Measurements from ENCODE around the gene CNOT1.

Gene CNOT1

GRCh38 chr16:58503863-58504688 is 125.5 kb downstream of the CNOT1 start:
- in situ Hi-C loops (cut with MboI; ENCODE audit: low sequenced_read_pairs) = no loop called here

- in situ Hi-C loops (cut with MboI; ENCODE audit: low sequenced_read_pairs) = no loop called here
These were observed 126.3 kb downstream of the CNOT1 start for GRCh38 chr16:58503166-58503862.

GRCh38 chr16:58502217-58502921 is 127.3 kb downstream of the CNOT1 start:
- in situ Hi-C loops (cut with MboI; ENCODE audit: low sequenced_read_pairs) = no loop called here

- in situ Hi-C loops (cut with MboI; ENCODE audit: low sequenced_read_pairs) = no loop called here
These were observed 128.1 kb downstream of the CNOT1 start for GRCh38 chr16:58501242-58502131.

DNA sequence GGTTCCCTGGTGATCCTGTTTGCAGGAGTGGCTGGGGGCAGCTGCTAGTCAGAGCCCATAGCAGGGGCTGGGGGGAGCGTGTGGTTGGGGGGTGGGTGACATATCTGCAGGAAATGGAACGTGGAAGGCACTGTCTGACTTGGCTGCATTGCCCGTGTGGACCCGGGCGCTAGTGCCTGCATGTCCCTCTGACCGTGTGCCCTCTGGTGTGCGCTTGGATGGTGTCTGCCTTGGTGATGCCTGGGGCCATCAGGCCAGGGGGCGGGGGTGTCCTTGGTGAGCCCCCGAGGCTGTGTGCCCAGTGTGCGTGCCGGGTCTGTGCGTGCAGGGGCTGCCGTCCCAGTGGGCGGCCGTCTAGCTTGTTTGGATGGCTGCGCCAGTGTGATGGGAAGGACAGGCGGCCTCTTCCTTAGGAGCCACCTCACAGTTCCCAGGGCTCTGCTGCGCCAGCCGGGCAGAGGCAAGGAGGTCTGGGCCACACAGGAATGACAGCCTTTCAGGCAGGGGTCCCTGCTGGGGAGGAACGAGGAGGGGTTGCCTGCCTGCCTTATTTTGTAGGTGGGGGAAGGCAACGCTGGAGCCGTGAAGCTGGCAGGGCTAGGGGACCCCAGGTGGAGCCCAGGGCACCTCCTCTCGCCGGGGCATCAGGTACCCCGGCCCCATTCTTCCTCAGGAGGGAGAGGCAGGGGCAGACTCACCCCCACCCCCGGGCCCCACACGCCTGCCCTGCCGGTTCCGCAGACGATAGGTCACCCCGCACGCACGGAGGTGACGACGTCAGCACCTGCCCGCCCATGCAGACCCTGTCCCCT is 129.0 kb downstream of the CNOT1 start:
- in situ Hi-C loops (cut with MboI; ENCODE audit: low sequenced_read_pairs) = no loop called here

- in situ Hi-C loops (cut with MboI; ENCODE audit: low sequenced_read_pairs) = no loop called here
These were observed 129.8 kb downstream of the CNOT1 start, which contains the start of gene NDRG4 for GRCh38 chr16:58499615-58500351. TSS of gene NDRG4 (plus strand) at chr16:58500143. CDS start at chr16:58500249, 106 bp downstream.

DNA sequence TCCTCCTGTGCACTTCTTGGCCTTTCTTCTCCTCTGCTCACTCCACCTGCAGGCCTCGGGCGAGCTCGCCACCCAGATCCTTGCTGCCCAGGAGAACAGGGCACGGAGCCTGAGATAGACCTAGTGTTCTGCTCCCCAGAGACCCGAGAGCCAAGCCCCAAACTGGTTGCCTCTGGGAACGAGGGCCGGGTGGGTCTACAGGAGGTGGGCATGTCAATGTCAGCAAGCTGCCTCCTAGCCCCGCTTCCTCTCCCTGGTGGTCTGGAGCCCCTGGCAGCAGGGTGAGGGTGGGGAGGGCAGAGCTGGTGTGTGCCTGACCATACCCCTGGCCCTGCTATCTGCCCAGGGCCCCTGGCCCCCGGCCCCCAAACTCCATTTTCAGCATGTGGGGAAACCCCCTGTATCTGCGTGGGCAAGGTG is 130.5 kb downstream of the CNOT1 start:
- in situ Hi-C loops (cut with MboI; ENCODE audit: low sequenced_read_pairs) = no loop called here

DNA sequence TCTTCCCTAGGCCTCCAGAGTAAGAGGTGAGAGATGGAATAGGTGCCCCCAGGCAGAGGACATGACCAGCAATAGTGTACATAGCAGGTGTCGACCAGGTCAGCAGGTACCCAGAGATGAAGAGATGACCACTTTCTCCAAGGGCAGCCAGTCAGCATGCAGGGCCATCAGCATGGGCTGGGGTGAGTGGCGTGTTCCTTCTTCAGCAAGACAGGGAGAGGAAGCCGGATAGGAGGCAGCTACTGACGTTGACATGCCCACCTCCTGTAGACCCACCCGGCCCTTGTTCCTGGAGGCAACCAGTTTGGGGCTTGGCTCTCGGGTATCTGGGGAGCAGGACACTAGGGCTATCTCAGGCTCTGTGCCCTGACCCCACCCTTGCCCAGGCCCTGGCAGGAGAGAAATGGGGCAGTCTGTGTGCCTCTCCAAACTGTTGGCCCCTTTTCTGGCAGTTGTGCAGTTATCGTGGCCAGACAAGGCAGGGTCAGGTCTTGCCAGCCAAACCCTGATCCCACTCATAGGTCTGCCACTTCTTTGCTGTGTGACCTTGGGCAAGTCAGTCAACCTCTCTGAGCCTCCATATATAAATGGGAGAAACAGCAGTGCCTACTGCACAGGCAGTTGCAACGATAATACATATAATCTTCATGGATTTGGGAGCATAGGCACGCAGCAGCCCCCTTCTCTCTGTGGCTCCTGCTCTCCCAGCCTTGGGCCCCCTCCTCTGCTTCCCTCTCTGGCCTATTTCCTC is 131.1 kb downstream of the CNOT1 start:
- in situ Hi-C loops (cut with MboI; ENCODE audit: low sequenced_read_pairs) = no loop called here

GRCh38 chr16:58497935-58498334 is 131.7 kb downstream of the CNOT1 start:
- in situ Hi-C loops (cut with MboI; ENCODE audit: low sequenced_read_pairs) = no loop called here

DNA sequence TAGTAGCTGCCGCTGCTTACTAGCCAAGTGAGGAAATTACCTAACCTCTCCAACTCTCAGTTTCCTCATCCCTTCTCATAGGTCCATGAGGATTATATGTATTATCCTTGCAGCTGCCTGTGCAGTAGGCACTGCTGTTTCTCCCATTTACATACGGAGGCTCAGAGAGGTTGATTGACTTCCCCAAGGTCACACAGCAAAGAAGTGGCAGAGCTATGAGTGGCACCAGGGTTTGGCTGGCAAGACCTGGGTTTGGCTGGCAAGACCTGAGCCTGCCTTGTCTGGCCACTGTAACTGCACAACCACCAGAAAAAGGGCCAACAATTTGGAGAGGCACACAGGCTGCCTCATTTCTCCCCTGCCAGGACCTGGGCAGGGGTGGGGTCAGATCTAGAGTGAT is 132.2 kb downstream of the CNOT1 start:
- in situ Hi-C loops (cut with MboI; ENCODE audit: low sequenced_read_pairs) = no loop called here

DNA sequence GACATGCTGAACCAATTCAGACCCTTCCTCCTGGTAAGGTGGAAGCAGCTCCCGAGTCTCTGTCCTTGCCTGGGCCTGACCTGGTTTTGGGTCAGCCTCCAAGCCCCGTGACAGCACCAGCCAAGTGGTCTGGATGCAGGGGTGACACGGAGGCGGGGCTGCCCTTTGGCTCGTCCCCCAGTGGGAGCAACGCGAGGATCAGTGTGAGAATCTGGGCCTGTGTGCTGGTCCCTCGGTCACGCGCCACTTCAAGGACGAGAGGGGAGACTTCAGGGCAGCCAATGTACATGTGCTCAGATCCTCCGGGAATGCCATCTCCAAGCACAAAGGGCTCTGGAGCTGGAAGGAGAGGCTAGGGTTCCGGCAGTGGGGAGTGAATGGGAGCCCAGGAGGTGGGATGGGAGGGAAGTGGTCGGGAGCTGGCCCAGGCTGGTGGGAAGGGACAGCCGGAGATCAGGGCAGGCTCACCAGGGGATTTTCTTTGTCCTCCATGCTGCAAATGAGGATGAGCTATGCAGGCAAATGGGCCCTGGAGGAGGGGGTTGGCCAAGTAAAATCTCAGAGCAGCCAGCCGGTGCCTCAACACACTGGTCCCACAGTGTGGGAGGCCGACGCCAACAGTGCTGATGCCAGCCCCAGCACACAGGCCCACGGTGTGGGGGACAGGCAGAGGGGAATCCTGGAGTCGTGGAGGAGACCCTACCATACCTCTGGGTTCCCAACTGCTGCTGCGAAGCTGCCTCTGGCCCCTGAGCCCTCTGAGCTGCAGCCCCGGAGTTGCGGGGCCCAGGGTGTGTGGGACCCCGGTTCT is 133.9 kb downstream of the CNOT1 start:
- in situ Hi-C loops (cut with MboI; ENCODE audit: low sequenced_read_pairs) = no loop called here

DNA sequence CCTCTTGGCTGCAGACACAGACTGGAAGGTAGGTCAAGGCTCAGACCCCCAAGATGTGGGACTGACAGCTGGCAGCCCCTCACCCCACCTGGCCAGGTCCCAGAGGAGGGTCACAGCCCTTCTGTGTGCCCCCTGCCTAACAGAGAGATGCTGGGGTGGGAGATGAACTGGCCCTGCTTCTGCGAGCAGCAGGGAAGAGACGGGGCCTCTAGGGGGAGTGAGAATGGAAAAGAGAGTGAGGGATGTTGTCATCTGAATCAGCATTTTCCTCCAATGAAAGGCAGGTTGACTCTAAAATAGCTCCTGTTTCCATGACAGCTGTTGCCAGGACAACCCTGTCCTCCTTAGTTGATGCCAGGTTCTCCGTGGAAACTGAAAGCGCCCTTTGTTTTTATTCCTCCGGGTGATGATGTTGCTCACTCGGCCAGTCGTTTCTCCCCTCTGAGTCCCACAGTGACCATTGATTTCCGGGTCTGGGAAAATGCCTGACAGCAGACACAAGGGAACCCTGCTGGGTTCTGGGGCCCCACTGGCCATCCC is 134.6 kb downstream of the CNOT1 start:
- in situ Hi-C loops (cut with MboI; ENCODE audit: low sequenced_read_pairs) = loop anchor here (5.0 kb wide), 1 partner anchor 163 kb away; no protein-coding TSS in a partner anchor

DNA sequence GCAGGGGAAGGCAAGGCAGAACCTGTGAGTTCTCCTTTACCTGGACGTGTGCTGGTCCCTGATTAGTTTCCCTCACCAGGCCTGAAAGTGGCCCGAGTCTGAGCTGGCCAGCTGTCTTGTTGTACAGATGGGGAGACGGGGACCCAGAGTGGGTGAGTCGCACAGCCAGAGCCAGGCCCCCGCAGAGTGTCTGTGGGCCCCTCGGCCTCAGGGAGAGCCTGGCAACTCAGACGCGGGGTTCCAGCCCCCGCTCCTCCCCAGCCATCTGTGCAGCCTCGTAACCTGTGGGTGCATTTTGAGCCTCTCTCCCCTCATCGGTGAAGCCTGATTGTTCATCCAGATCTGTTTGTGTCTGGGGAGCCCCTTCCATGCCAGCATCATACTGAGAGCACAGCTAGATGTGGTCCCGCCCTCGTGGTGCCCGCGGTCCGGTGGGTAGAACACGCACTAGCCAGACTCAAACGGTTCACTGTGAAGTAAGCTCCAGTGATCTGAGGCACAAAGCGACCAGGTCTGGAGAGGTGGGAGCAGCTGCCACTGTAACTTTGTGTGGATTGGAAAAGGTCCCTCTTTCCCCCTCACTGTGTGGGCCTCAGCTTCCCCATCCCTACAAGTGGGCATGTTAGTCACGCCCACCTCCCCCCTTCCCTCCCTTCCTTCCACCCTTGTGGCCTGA is 135.7 kb downstream of the CNOT1 start:
- in situ Hi-C loops (cut with MboI; ENCODE audit: low sequenced_read_pairs) = loop anchor here (5.0 kb wide), 1 partner anchor 162 kb away; no protein-coding TSS in a partner anchor

GRCh38 chr16:58492735-58493134 is 136.9 kb downstream of the CNOT1 start:
- in situ Hi-C loops (cut with MboI; ENCODE audit: low sequenced_read_pairs) = loop anchor here (5.0 kb wide), 1 partner anchor 160 kb away; no protein-coding TSS in a partner anchor

DNA sequence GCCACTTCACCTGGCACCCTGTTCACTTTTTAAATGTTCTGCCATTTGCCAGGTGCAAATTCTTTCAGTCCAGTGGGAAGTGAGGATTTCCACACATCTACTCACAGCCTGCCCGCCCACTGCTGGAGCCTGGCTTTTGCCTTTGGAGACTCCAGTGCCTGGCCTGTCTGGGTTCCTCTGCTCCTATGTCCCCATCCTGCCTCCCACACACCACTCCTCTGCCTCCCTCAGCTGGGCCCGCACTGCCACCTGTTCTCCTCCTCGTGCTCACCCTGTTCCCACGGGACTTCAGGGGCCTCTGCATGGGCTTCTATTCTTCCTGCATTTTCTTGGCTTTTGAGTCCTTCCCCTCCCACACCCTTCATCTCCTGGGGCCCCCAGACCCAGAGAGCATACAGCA is 137.6 kb downstream of the CNOT1 start:
- in situ Hi-C loops (cut with MboI; ENCODE audit: low sequenced_read_pairs) = loop anchor here (5.0 kb wide), 1 partner anchor 160 kb away; no protein-coding TSS in a partner anchor

DNA sequence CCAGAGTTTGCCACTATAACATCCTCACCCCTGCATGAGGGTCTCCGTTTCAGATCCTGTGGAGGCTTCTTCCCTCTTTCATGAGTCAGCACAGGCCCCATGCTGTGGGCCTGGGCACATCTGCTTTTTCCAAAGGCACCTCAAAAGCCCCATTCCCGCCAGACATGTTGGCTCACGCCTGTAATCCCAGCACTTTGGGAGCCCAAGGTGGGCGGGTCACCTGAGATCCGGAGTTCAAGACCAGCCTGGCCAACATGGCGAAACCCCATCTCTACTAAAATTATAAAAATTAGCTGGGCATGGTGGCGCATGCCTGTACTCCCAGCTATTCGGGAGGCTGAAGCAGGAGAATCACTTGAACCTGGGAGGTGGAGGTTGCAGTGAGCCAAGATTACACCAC is 139.1 kb downstream of the CNOT1 start:
- in situ Hi-C loops (cut with MboI; ENCODE audit: low sequenced_read_pairs) = loop anchor here (5.0 kb wide), 1 partner anchor 158 kb away; no protein-coding TSS in a partner anchor

Measured in HL-60/S4 (cell line).